ENCODE data around the gene KCNMB2. TPM values are rescaled to one million over a fixed set of nuclear protein-coding genes. Genes with fewer than 3 reads are reported as not detected.

The KCNMB2 gene
- total and polyA plus RNA-seq, 4 donors, result not detected

- H3K4me3 ChIP-seq (ENCODE audit: low read length in 2 of 2), result no peak overlapping the region
- no peaks in the 10 kb centered on the region for H3K9me3 ChIP-seq (ENCODE audit: control insufficient read depth, low read length)
- DNase-seq, result no peak
- 23 to 54% methylated on average over 1 of the region's 1 CpG for WGBS, 2 donors
- no peaks in the 10 kb centered on the region for H3K27me3 ChIP-seq (ENCODE audit: control insufficient read depth in 1 of 2, insufficient read depth in 2 of 2, low read length in 1 of 2)
- intact Hi-C loops (cut with DNase I), result no loop called here
- no peaks in the 10 kb centered on the region for H3K36me3 ChIP-seq (ENCODE audit: control insufficient read depth in 1 of 2, insufficient read depth in 2 of 2, low read length in 1 of 2)
- no peaks in the 10 kb centered on the region for H3K4me1 ChIP-seq (ENCODE audit: control insufficient read depth in 1 of 2, insufficient read depth in 2 of 2, low read length in 2 of 2)
- H3K27ac ChIP-seq (ENCODE audit: low read depth in 1 of 2, low read length in 2 of 2), result no peak overlapping the region
- no peak for ATAC-seq (ENCODE audit: low FRiP score)
Observed at GRCh38 chr3:178603735-178604134, 67.5 kb downstream of the KCNMB2 start.

- H3K27ac ChIP-seq (ENCODE audit: low read depth in 1 of 2, low read length in 2 of 2), result no peak overlapping the region
- no peaks in the 10 kb centered on the region for H3K27me3 ChIP-seq (ENCODE audit: control insufficient read depth in 1 of 2, insufficient read depth in 2 of 2, low read length in 1 of 2)
- H3K4me1 ChIP-seq (ENCODE audit: control insufficient read depth in 1 of 2, insufficient read depth in 2 of 2, low read length in 2 of 2), result no peaks in the 10 kb centered on the region
- no peak overlapping the region for H3K4me3 ChIP-seq (ENCODE audit: low read length in 2 of 2)
- H3K36me3 ChIP-seq (ENCODE audit: control insufficient read depth in 1 of 2, insufficient read depth in 2 of 2, low read length in 1 of 2), result no peaks in the 10 kb centered on the region
- no peak for ATAC-seq (ENCODE audit: low FRiP score)
- H3K9me3 ChIP-seq (ENCODE audit: control insufficient read depth, low read length), result no peaks in the 10 kb centered on the region
- 60 to 68% methylated on average over 3 of the region's 3 CpGs for WGBS, 2 donors
- no peak for DNase-seq
- intact Hi-C loops (cut with DNase I), result no loop called here
Observed at GRCh38 chr3:178618197-178618596, 82.0 kb downstream of the KCNMB2 start.

- H3K4me3 ChIP-seq (ENCODE audit: low read length in 2 of 2), result no peak overlapping the region
- ATAC-seq (ENCODE audit: low FRiP score) (no peak), DNase-seq (no peak)
- H3K9me3 ChIP-seq (ENCODE audit: control insufficient read depth, low read length), result no peaks in the 10 kb centered on the region
- H3K27me3 ChIP-seq (ENCODE audit: control insufficient read depth in 1 of 2, insufficient read depth in 2 of 2, low read length in 1 of 2), result no peaks in the 10 kb centered on the region
- H3K36me3 ChIP-seq (ENCODE audit: control insufficient read depth in 1 of 2, insufficient read depth in 2 of 2, low read length in 1 of 2), result no peaks in the 10 kb centered on the region
- 77 to 80% methylated on average over 2 of the region's 2 CpGs for WGBS, 2 donors
- intact Hi-C loops (cut with DNase I), result no loop called here
- no peaks in the 10 kb centered on the region for H3K4me1 ChIP-seq (ENCODE audit: control insufficient read depth in 1 of 2, insufficient read depth in 2 of 2, low read length in 2 of 2)
- no peak overlapping the region for H3K27ac ChIP-seq (ENCODE audit: low read depth in 1 of 2, low read length in 2 of 2)
Observed at GRCh38 chr3:178618896-178619295, 82.7 kb downstream of the KCNMB2 start.

DNA sequence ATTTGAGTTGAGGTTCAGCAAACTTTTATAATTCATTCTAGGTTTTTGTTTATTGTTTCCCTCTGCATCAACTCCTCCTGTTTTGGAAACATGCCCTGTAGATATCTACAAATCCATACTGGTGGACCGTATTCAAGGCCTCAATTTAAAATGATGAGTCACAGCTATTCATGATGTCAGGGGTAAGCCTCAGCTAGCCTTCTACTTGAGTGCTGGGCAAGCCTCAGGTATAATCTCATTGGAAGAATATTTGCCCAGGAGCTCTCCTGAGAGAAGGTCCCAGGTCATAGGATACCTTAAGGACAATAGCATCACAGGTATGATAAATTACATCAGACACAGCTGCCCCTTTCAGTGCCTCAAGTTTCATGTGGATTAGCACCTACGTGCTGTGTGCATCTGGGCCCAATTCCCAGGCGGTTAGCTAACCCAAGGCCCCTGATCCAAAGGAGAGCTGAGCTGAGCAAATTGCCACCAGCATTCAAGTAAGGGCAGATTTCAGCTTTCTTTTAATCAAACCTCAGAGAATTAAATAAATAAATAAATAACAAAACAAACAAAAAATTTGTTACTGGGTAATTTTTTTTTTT is 87.5 kb downstream of the KCNMB2 start:
- Histone ChIP-seq H3K36me3 (ENCODE audit: control insufficient read depth in 1 of 2, insufficient read depth in 2 of 2, low read length in 1 of 2) (no peaks in the 10 kb centered on the region), H3K27ac (ENCODE audit: low read depth in 1 of 2, low read length in 2 of 2) (no peak overlapping the region), H3K9me3 (ENCODE audit: control insufficient read depth, low read length) (no peaks in the 10 kb centered on the region), H3K27me3 (ENCODE audit: control insufficient read depth in 1 of 2, insufficient read depth in 2 of 2, low read length in 1 of 2) (no peaks in the 10 kb centered on the region), H3K4me1 (ENCODE audit: control insufficient read depth in 1 of 2, insufficient read depth in 2 of 2, low read length in 2 of 2) (no peaks in the 10 kb centered on the region), H3K4me3 (ENCODE audit: low read length in 2 of 2) (no peak overlapping the region)
- DNase-seq, result no peak
- ATAC-seq (ENCODE audit: low FRiP score), result no peak
- WGBS, 2 donors, result 57 to 68% methylated on average over 3 of the region's 3 CpGs
- intact Hi-C loops (cut with DNase I), result no loop called here

DNA sequence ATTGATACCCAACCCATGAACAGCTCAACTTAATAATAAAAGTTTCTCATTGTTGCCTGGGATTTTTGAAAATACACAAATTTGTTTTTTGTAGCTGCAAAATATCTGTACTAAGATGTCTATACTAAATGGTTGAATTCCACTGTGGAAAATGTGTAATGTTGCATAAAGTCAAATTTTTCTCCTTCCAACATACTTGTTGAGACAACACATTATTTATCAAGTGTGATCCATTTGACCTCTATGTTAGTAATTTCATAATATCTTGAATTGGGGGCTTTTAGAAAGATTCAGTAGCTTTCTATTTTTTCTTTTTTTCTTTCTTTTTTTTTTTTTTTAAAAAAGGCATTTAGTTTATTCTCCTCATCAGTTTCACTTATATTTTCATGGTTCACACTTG is 88.0 kb downstream of the KCNMB2 start:
- Histone ChIP-seq H3K27me3 (ENCODE audit: control insufficient read depth in 1 of 2, insufficient read depth in 2 of 2, low read length in 1 of 2) (no peaks in the 10 kb centered on the region), H3K4me3 (ENCODE audit: low read length in 2 of 2) (no peak overlapping the region), H3K9me3 (ENCODE audit: control insufficient read depth, low read length) (no peaks in the 10 kb centered on the region), H3K27ac (ENCODE audit: low read depth in 1 of 2, low read length in 2 of 2) (no peak overlapping the region), H3K4me1 (ENCODE audit: control insufficient read depth in 1 of 2, insufficient read depth in 2 of 2, low read length in 2 of 2) (no peaks in the 10 kb centered on the region), H3K36me3 (ENCODE audit: control insufficient read depth in 1 of 2, insufficient read depth in 2 of 2, low read length in 1 of 2) (no peaks in the 10 kb centered on the region)
- ATAC-seq (ENCODE audit: low FRiP score) (no peak), DNase-seq (no peak)
- intact Hi-C loops (cut with DNase I), result no loop called here

DNA sequence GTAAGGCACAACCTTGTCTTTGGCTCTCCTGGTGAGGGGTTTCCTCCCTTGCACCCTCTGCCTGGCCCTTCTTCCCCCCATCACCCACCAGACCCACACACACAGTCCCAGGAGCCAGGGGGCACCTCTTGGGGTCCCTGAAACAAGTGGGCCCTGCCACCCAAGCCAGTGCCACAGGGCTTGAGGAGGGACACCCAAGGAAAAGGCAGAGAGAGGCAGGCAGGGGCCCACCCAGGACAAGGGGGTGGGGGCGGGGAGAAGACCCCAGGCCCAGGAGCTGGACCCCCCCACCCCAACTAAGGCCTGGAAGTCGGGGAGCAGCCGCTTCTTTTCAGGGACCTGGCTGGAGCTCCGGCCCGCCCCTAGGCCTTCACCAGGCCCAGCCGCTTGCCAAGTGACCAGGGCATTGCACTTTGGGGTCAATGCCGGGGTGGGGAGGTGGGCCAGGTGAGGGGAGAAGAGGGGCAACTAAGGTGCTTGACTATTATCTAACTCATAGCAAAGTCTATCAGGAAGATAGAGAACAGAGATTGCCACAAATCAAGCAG is 88.9 kb downstream of the KCNMB2 start:
- Histone ChIP-seq H3K9me3 (ENCODE audit: control insufficient read depth, low read length) (no peaks in the 10 kb centered on the region), H3K4me3 (ENCODE audit: low read length in 2 of 2) (no peak overlapping the region), H3K27me3 (ENCODE audit: control insufficient read depth in 1 of 2, insufficient read depth in 2 of 2, low read length in 1 of 2) (no peaks in the 10 kb centered on the region), H3K4me1 (ENCODE audit: control insufficient read depth in 1 of 2, insufficient read depth in 2 of 2, low read length in 2 of 2) (no peaks in the 10 kb centered on the region), H3K36me3 (ENCODE audit: control insufficient read depth in 1 of 2, insufficient read depth in 2 of 2, low read length in 1 of 2) (no peaks in the 10 kb centered on the region), H3K27ac (ENCODE audit: low read depth in 1 of 2, low read length in 2 of 2) (no peak overlapping the region)
- DNase-seq (no peak), ATAC-seq (ENCODE audit: low FRiP score) (peak; percentile 38)
- 92 to 98% methylated on average over 7 of the region's 7 CpGs for WGBS, 2 donors
- intact Hi-C loops (cut with DNase I), result no loop called here

DNA sequence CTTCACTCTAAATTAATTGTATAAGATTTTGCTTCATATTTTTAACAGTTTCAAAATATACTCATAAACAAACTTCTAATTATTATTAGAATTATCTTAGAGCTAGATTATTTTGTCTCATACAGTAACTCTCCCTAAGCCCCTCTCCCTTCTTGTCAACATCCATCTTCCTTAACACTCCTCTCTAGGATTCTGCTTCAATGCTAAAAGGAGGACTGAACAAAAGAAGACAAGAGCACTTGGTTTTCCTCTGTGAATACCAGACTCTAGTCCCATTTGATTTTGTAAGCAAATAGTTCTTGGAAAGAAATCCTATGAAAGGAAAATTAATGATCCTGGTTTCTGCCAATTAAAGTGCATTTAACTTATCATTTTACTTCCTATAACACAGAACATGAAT is 91.8 kb downstream of the KCNMB2 start:
- Histone ChIP-seq H3K4me3 (ENCODE audit: low read length in 2 of 2) (no peak overlapping the region), H3K36me3 (ENCODE audit: control insufficient read depth in 1 of 2, insufficient read depth in 2 of 2, low read length in 1 of 2) (no peaks in the 10 kb centered on the region), H3K27me3 (ENCODE audit: control insufficient read depth in 1 of 2, insufficient read depth in 2 of 2, low read length in 1 of 2) (no peaks in the 10 kb centered on the region), H3K9me3 (ENCODE audit: control insufficient read depth, low read length) (no peaks in the 10 kb centered on the region), H3K4me1 (ENCODE audit: control insufficient read depth in 1 of 2, insufficient read depth in 2 of 2, low read length in 2 of 2) (no peaks in the 10 kb centered on the region), H3K27ac (ENCODE audit: low read depth in 1 of 2, low read length in 2 of 2) (no peak overlapping the region)
- no peak for DNase-seq
- ATAC-seq (ENCODE audit: low FRiP score), result no peak
- intact Hi-C loops (cut with DNase I), result no loop called here

GRCh38 chr3:178629430-178630178 is 93.4 kb downstream of the KCNMB2 start:
- 93 to 95% methylated on average over 2 of the region's 2 CpGs for WGBS, 2 donors
- intact Hi-C loops (cut with DNase I), result no loop called here
- Histone ChIP-seq H3K4me1 (ENCODE audit: control insufficient read depth in 1 of 2, insufficient read depth in 2 of 2, low read length in 2 of 2) (no peaks in the 10 kb centered on the region), H3K4me3 (ENCODE audit: low read length in 2 of 2) (no peak overlapping the region), H3K9me3 (ENCODE audit: control insufficient read depth, low read length) (no peaks in the 10 kb centered on the region), H3K27me3 (ENCODE audit: control insufficient read depth in 1 of 2, insufficient read depth in 2 of 2, low read length in 1 of 2) (no peaks in the 10 kb centered on the region), H3K36me3 (ENCODE audit: control insufficient read depth in 1 of 2, insufficient read depth in 2 of 2, low read length in 1 of 2) (no peaks in the 10 kb centered on the region), H3K27ac (ENCODE audit: low read depth in 1 of 2, low read length in 2 of 2) (no peak overlapping the region)
- DNase-seq (no peak), ATAC-seq (ENCODE audit: low FRiP score) (no peak)

- no peaks in the 10 kb centered on the region for H3K4me1 ChIP-seq (ENCODE audit: control insufficient read depth in 1 of 2, insufficient read depth in 2 of 2, low read length in 2 of 2)
- no peaks in the 10 kb centered on the region for H3K27me3 ChIP-seq (ENCODE audit: control insufficient read depth in 1 of 2, insufficient read depth in 2 of 2, low read length in 1 of 2)
- H3K4me3 ChIP-seq (ENCODE audit: low read length in 2 of 2), result no peak overlapping the region
- H3K27ac ChIP-seq (ENCODE audit: low read depth in 1 of 2, low read length in 2 of 2), result no peak overlapping the region
- ATAC-seq (ENCODE audit: low FRiP score), result no peak
- intact Hi-C loops (cut with DNase I), result no loop called here
- no peaks in the 10 kb centered on the region for H3K9me3 ChIP-seq (ENCODE audit: control insufficient read depth, low read length)
- 92 to 93% methylated on average over 1 of the region's 1 CpG for WGBS, 2 donors
- H3K36me3 ChIP-seq (ENCODE audit: control insufficient read depth in 1 of 2, insufficient read depth in 2 of 2, low read length in 1 of 2), result no peaks in the 10 kb centered on the region
- no peak for DNase-seq
Observed at GRCh38 chr3:178631950-178632349, 95.7 kb downstream of the KCNMB2 start.

All from aorta (tissue), 5 donors.